Measurements from ENCODE around the gene SKI.

Gene SKI

GRCh38 chr1:2208309-2209239 lies 19.5 kb upstream of the SKI start:
- Histone ChIP-seq H3K4me2 (ENCODE audit: low read length) (no peak overlapping the region), H2AFZ (ENCODE audit: low read length) (no peak overlapping the region), H3F3A (ENCODE audit: insufficient read depth, low read length) (no peaks in the 10 kb centered on the region), H3K9ac (ENCODE audit: low read length) (no peak overlapping the region), H3K36me3 (ENCODE audit: insufficient read depth, low read length) (no peaks in the 10 kb centered on the region), H3K4me3 (ENCODE audit: low read depth, low read length, poor library complexity, severe bottlenecking) (no peak overlapping the region), H3K4me1 (ENCODE audit: insufficient read depth, low read length, severe bottlenecking) (peaks cover 6% of the 10 kb centered on the region), H3K27ac (ENCODE audit: low read depth, low read length, poor library complexity, severe bottlenecking) (no peak overlapping the region), H3K9me3 (ENCODE audit: low read length) (no peaks in the 10 kb centered on the region), H3K79me2 (ENCODE audit: insufficient read depth, low read length) (no peaks in the 10 kb centered on the region), H3K9me2 (ENCODE audit: low read depth, low read length) (no peaks in the 10 kb centered on the region), H3K27me3 (ENCODE audit: insufficient read depth, low read length) (no peaks in the 10 kb centered on the region; the same call in 1 of the 2 replicates), H4K20me1 (ENCODE audit: insufficient read depth, low read length) (no peaks in the 10 kb centered on the region)
- TF ChIP-seq EZH2 (IDR thresholded peaks at IDR 0.05; ENCODE audit: borderline replicate concordance, low read length) (no peak), CTCF (IDR thresholded peaks at IDR 0.05; ENCODE audit: low read length) (no peak)

GRCh38 chr1:2209400-2210083 lies 18.6 kb upstream of the SKI start:
- Histone ChIP-seq H3K4me1 (ENCODE audit: insufficient read depth, low read length, severe bottlenecking) (peaks cover under 1% of the 10 kb centered on the region), H3K79me2 (ENCODE audit: insufficient read depth, low read length) (no peaks in the 10 kb centered on the region), H3F3A (ENCODE audit: insufficient read depth, low read length) (no peaks in the 10 kb centered on the region), H3K9ac (ENCODE audit: low read length) (no peak overlapping the region), H3K9me3 (ENCODE audit: low read length) (no peaks in the 10 kb centered on the region), H2AFZ (ENCODE audit: low read length) (no peak overlapping the region), H4K20me1 (ENCODE audit: insufficient read depth, low read length) (no peaks in the 10 kb centered on the region), H3K27ac (ENCODE audit: low read depth, low read length, poor library complexity, severe bottlenecking) (no peak overlapping the region), H3K27me3 (ENCODE audit: insufficient read depth, low read length) (no peaks in the 10 kb centered on the region; the same call in 1 of the 2 replicates), H3K4me3 (ENCODE audit: low read depth, low read length, poor library complexity, severe bottlenecking) (no peak overlapping the region), H3K36me3 (ENCODE audit: insufficient read depth, low read length) (no peaks in the 10 kb centered on the region), H3K9me2 (ENCODE audit: low read depth, low read length) (no peaks in the 10 kb centered on the region), H3K4me2 (ENCODE audit: low read length) (no peak overlapping the region)
- TF ChIP-seq EZH2 (IDR thresholded peaks at IDR 0.05; ENCODE audit: borderline replicate concordance, low read length) (no peak), CTCF (IDR thresholded peaks at IDR 0.05; ENCODE audit: low read length) (no peak)

GRCh38 chr1:2210084-2210653 lies 17.9 kb upstream of the SKI start:
- Histone ChIP-seq H3K4me2 (ENCODE audit: low read length) (no peak overlapping the region), H2AFZ (ENCODE audit: low read length) (no peak overlapping the region), H3K4me1 (ENCODE audit: insufficient read depth, low read length, severe bottlenecking) (no peaks in the 10 kb centered on the region), H3K27ac (ENCODE audit: low read depth, low read length, poor library complexity, severe bottlenecking) (no peak overlapping the region), H3K36me3 (ENCODE audit: insufficient read depth, low read length) (no peaks in the 10 kb centered on the region), H3K9me2 (ENCODE audit: low read depth, low read length) (no peaks in the 10 kb centered on the region), H3K4me3 (ENCODE audit: low read depth, low read length, poor library complexity, severe bottlenecking) (no peak overlapping the region), H3K79me2 (ENCODE audit: insufficient read depth, low read length) (no peaks in the 10 kb centered on the region), H3K9me3 (ENCODE audit: low read length) (no peaks in the 10 kb centered on the region), H3K27me3 (ENCODE audit: insufficient read depth, low read length) (no peaks in the 10 kb centered on the region; the same call in 1 of the 2 replicates), H4K20me1 (ENCODE audit: insufficient read depth, low read length) (no peaks in the 10 kb centered on the region), H3F3A (ENCODE audit: insufficient read depth, low read length) (no peaks in the 10 kb centered on the region), H3K9ac (ENCODE audit: low read length) (no peak overlapping the region)
- no peak for TF ChIP-seq EZH2 (IDR thresholded peaks at IDR 0.05; ENCODE audit: borderline replicate concordance, low read length)
- TF ChIP-seq CTCF (IDR thresholded peaks at IDR 0.05; ENCODE audit: low read length) = no peak

All from OCI-LY1 (cell line).